Lung microvascular endothelial cell (primary cell): ENCODE measurements around the gene LARP4B. TPM values are rescaled to one million over a fixed set of nuclear protein-coding genes. Genes with fewer than 3 reads are reported as not detected.

Source experiments
- DNase-seq, 2 donors: peaks; one replicate each; pipeline versions ENCODE4 v3.0.0 to v3.0.0-alpha.2; 2010; ENCODE audit warnings: low read depth in 2 of 2
- total RNA-seq: library from RNA; depleted of rRNA; stranded (reverse); fragments of >200 nt; gene quantifications from 2 replicates; pipeline ENCODE4 v1.2.1, GENCODE V29; 2014

LARP4B gene
- 17.4 and 23.2 TPM in 2 replicates for total RNA-seq

GRCh38 chr10:931326-932318 is at the start of gene LARP4B:
Gene LARP4B, minus strand, starts transcription at chr10:931705. Its CDS starts 45,984 bp downstream, at chr10:885721.
- peak; percentile 99 for DNase-seq

GRCh38 chr10:980468-981093 is 49.1 kb upstream of the LARP4B start:
- DNase-seq, result no peak

GRCh38 chr10:978826-979421 is 47.4 kb upstream of the LARP4B start:
- no peak for DNase-seq

GRCh38 chr10:976316-976715 is 44.8 kb upstream of the LARP4B start:
- no peak for DNase-seq

- no peak for DNase-seq
Measured at GRCh38 chr10:974785-975074, 43.2 kb upstream of the LARP4B start.

- no peak for DNase-seq
Measured at GRCh38 chr10:974038-974784, 42.7 kb upstream of the LARP4B start.

GRCh38 chr10:972763-973162 is 41.3 kb upstream of the LARP4B start:
- no peak for DNase-seq

- DNase-seq, result no peak
Measured at GRCh38 chr10:971613-972012, 40.1 kb upstream of the LARP4B start.

GRCh38 chr10:971150-971542 is 39.6 kb upstream of the LARP4B start:
- peak; percentile 28 to 29 for DNase-seq

GRCh38 chr10:970311-971149 is 39.0 kb upstream of the LARP4B start:
- no peak for DNase-seq

GRCh38 chr10:969473-970150 is 38.1 kb upstream of the LARP4B start:
- no peak for DNase-seq

- DNase-seq, result peak in 1 of 2 donors; percentile 58
Measured at GRCh38 chr10:968546-969199, 37.2 kb upstream of the LARP4B start.

- DNase-seq, result no peak
Measured at GRCh38 chr10:966466-967235, 35.1 kb upstream of the LARP4B start.

- no peak for DNase-seq
Measured at GRCh38 chr10:964988-965417, 33.5 kb upstream of the LARP4B start.

GRCh38 chr10:964321-964987 is 32.9 kb upstream of the LARP4B start:
- no peak for DNase-seq

- DNase-seq, result no peak
Measured at GRCh38 chr10:963655-964054, 32.1 kb upstream of the LARP4B start.

- DNase-seq, result no peak
Measured at GRCh38 chr10:963186-963585, 31.7 kb upstream of the LARP4B start.

GRCh38 chr10:962342-962741 is 30.8 kb upstream of the LARP4B start:
- no peak for DNase-seq
